ENCODE results near the gene RIMBP2.
"Not testable (repeated sequence)": the region's sequence is repeated elsewhere in the genome, so short reads cannot be mapped to it uniquely, and the experiment has no call there.

RIMBP2 gene

GRCh38 chr12:130590685-130591084, 125.4 kb downstream of the RIMBP2 start:
- no peak for TF ChIP-seq CTCF (conservative IDR thresholded peaks at IDR 0.05; ENCODE audit: control insufficient read depth, insufficient read depth, low read depth, low read length)
- no peak for DNase-seq (ENCODE audit: low read depth)
- H3K4me3 ChIP-seq (ENCODE audit: control insufficient read depth, low read depth, low read length): no peak overlapping the region

- no peak for TF ChIP-seq CTCF (conservative IDR thresholded peaks at IDR 0.05; ENCODE audit: control insufficient read depth, insufficient read depth, low read depth, low read length)
- H3K4me3 ChIP-seq (ENCODE audit: control insufficient read depth, low read depth, low read length): no peak overlapping the region
Measured at GRCh38 chr12:130589540-130590317, 126.4 kb downstream of the RIMBP2 start.

GRCh38 chr12:130588696-130589539, 127.2 kb downstream of the RIMBP2 start:
- TF ChIP-seq CTCF (conservative IDR thresholded peaks at IDR 0.05; ENCODE audit: control insufficient read depth, insufficient read depth, low read depth, low read length): no peak

More at GRCh38 chr12:130589540-130590317, 126.4 kb downstream of the RIMBP2 start:
- DNase-seq (ENCODE audit: low read depth): no peak

GRCh38 chr12:130587966-130588365, 128.1 kb downstream of the RIMBP2 start:
- no peak for TF ChIP-seq CTCF (conservative IDR thresholded peaks at IDR 0.05; ENCODE audit: control insufficient read depth, insufficient read depth, low read depth, low read length)
- H3K4me3 ChIP-seq (ENCODE audit: control insufficient read depth, low read depth, low read length): no peak overlapping the region
- DNase-seq (ENCODE audit: low read depth): no peak

More at GRCh38 chr12:130588696-130589539, 127.2 kb downstream of the RIMBP2 start:
- H3K4me3 ChIP-seq (ENCODE audit: control insufficient read depth, low read depth, low read length): no peak overlapping the region
- DNase-seq (ENCODE audit: low read depth): no peak

GRCh38 chr12:130584475-130584874, 131.6 kb downstream of the RIMBP2 start:
- not testable (repeated sequence) for H3K4me3 ChIP-seq (ENCODE audit: control insufficient read depth, low read depth, low read length); DNase-seq (ENCODE audit: low read depth)

- no peak for DNase-seq (ENCODE audit: low read depth)
- no peak for TF ChIP-seq CTCF (conservative IDR thresholded peaks at IDR 0.05; ENCODE audit: control insufficient read depth, insufficient read depth, low read depth, low read length)
Measured at GRCh38 chr12:130583800-130584199, 132.3 kb downstream of the RIMBP2 start.

GRCh38 chr12:130583317-130583716, 132.8 kb downstream of the RIMBP2 start:
- DNase-seq (ENCODE audit: low read depth): no peak
- no peak for TF ChIP-seq CTCF (conservative IDR thresholded peaks at IDR 0.05; ENCODE audit: control insufficient read depth, insufficient read depth, low read depth, low read length)
- H3K4me3 ChIP-seq (ENCODE audit: control insufficient read depth, low read depth, low read length): no peak overlapping the region

More at GRCh38 chr12:130583800-130584199, 132.3 kb downstream of the RIMBP2 start:
- no peak overlapping the region for H3K4me3 ChIP-seq (ENCODE audit: control insufficient read depth, low read depth, low read length)

Measured in fibroblast of mammary gland (primary cell).